Measurements from ENCODE around the gene ELOVL5. TPM values are rescaled to one million over a fixed set of nuclear protein-coding genes. Genes with fewer than 3 reads are reported as not detected.
"Not testable (repeated sequence)": the region's sequence is repeated elsewhere in the genome, so short reads cannot be mapped to it uniquely, and the experiment has no call there.

Gene ELOVL5
- total and polyA plus RNA-seq, 2 donors from 2014 or later: 20.5 to 42.0 TPM

DNA sequence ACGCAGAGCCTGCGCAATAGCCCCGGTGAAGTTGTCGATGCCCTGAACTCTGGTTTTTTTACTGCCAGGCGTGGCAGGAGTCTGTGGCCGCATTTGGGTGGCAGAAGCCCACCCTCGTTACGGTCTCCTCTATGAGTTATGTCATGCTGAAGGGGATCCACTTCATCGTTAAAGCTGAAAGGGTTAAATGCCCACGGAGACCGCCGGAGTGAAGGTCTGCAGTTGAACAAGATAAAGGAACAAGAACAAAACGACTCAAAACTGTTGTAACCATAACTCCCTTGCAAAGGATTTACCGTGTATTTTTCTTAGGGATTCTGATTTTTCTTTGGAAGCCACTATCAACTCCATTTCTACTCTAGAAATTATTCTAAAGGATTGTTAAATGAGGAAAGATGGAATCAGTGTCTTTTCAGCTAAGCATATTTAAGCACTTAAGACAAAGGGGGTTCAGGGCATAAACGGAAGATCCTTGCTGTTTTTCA, 501 bp upstream of the ELOVL5 start:
- Histone ChIP-seq H3K4me1 (ENCODE audit: control insufficient read depth in 2 of 3, insufficient read depth in 2 of 3, low read depth in 1 of 3, low read length in 3 of 3) (peaks cover 0 to 10% (median 5%) of the 10 kb centered on the region in 3 donors), H3K9ac (ENCODE audit: low read length in 3 of 3) (peak overlapping the region; percentile 78 to 93 (median 79)), H3K27ac (ENCODE audit: low read depth in 2 of 2, low read length in 2 of 2) (peak overlapping the region; percentile 93 to 97), H3K4me3 (ENCODE audit: low read length in 3 of 3) (peak overlapping the region; percentile 78 to 94 (median 83)), H3K36me3 (ENCODE audit: control insufficient read depth in 2 of 3, insufficient read depth in 3 of 3, low read length in 3 of 3) (no peaks in the 10 kb centered on the region), H3K27me3 (ENCODE audit: control insufficient read depth, insufficient read depth, low read length) (no peaks in the 10 kb centered on the region), H3K9me3 (ENCODE audit: control insufficient read depth in 2 of 3, insufficient read depth in 1 of 3, low read length in 3 of 3) (no peaks in the 10 kb centered on the region)
- intact Hi-C loops (cut with DNase I): no loop called here
- TF ChIP-seq, protein P1, sequence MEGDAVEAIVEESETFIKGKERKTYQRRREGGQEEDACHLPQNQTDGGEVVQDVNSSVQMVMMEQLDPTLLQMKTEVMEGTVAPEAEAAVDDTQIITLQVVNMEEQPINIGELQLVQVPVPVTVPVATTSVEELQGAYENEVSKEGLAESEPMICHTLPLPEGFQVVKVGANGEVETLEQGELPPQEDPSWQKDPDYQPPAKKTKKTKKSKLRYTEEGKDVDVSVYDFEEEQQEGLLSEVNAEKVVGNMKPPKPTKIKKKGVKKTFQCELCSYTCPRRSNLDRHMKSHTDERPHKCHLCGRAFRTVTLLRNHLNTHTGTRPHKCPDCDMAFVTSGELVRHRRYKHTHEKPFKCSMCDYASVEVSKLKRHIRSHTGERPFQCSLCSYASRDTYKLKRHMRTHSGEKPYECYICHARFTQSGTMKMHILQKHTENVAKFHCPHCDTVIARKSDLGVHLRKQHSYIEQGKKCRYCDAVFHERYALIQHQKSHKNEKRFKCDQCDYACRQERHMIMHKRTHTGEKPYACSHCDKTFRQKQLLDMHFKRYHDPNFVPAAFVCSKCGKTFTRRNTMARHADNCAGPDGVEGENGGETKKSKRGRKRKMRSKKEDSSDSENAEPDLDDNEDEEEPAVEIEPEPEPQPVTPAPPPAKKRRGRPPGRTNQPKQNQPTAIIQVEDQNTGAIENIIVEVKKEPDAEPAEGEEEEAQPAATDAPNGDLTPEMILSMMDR (IDR thresholded peaks at IDR 0.05; ENCODE audit: borderline replicate concordance, extremely low read depth, insufficient read depth): no peak
- FAIRE-seq (no peak), DNase-seq (no peak)

DNA sequence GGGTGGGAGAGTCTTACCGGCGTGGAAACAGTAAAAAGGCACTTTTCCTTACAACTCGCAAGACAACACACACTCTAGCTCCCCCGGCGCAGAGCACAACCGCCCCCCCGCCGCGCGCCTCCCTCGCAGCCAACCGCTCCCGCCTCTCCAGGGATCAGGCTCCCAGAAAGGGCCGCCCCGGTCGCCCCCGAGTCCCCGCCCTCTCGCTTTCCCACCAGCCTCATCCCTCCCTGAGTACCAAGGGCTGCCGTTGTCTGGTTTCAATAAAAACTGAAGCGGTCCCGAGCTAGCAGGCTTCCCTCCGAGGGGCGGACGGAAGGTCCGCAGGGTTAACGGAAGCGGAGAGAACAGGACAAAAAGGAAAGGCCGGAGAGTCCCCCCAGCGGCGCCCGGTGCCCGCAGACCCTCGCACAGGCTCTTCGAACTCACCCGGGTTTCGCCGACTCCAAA, 804 bp downstream of the ELOVL5 start:
- Histone ChIP-seq H3K36me3 (ENCODE audit: control insufficient read depth in 2 of 3, insufficient read depth in 3 of 3, low read length in 3 of 3) (no peaks in the 10 kb centered on the region), H3K27ac (ENCODE audit: low read depth in 2 of 2, low read length in 2 of 2) (peak overlapping the region; percentile 93 to 97), H3K4me3 (ENCODE audit: low read length in 3 of 3) (peak overlapping the region; percentile 78 to 94 (median 92)), H3K9me3 (ENCODE audit: control insufficient read depth in 2 of 3, insufficient read depth in 1 of 3, low read length in 3 of 3) (no peaks in the 10 kb centered on the region), H3K27me3 (ENCODE audit: control insufficient read depth, insufficient read depth, low read length) (no peaks in the 10 kb centered on the region), H3K4me1 (ENCODE audit: control insufficient read depth in 2 of 3, insufficient read depth in 2 of 3, low read depth in 1 of 3, low read length in 3 of 3) (peaks cover 0 to 10% (median 5%) of the 10 kb centered on the region in 3 donors), H3K9ac (ENCODE audit: low read length in 3 of 3) (peak overlapping the region; percentile 76 to 89 (median 79))
- intact Hi-C loops (cut with DNase I): no loop called here
- TF ChIP-seq, protein P1 (IDR thresholded peaks at IDR 0.05; ENCODE audit: borderline replicate concordance, extremely low read depth, insufficient read depth): no peak
- FAIRE-seq (no peak), DNase-seq (peak; percentile 85 to 92 (median 91))

DNA sequence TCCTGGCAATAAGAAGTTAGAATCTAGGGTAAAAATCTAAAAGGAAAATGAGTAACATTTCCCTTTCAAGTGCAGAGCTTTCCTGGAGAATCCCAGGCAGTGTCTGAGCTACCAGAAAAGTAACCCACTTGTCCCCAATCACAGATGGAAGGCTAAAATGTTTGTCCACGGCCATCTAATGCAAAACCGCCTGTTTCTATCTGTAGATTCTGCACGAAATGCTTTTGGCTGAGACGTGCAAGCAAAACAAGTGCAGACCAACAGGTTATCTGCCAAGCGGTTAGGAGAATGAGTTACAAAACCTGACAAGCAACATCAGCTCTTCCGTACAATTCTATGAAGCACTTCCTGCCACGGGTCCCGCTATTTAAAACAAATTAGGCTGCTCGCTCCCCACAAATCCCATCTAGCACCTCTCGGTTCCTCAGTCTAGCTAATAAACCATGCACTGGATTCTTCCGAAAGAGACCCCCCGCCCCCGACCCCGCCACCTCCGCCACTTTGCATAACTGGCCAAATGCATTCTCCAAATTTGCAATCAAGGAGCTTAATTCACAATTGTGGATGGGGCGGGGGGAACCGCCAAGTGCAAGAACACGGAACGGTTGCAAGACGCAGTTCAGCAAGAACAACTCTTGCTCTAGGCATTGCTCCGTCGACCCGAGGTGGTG, 1.4 kb downstream of the ELOVL5 start:
- Histone ChIP-seq H3K9me3 (ENCODE audit: control insufficient read depth in 2 of 3, insufficient read depth in 1 of 3, low read length in 3 of 3) (no peaks in the 10 kb centered on the region), H3K27ac (ENCODE audit: low read depth in 2 of 2, low read length in 2 of 2) (peak overlapping the region; percentile 93 to 97), H3K36me3 (ENCODE audit: control insufficient read depth in 2 of 3, insufficient read depth in 3 of 3, low read length in 3 of 3) (no peaks in the 10 kb centered on the region), H3K9ac (ENCODE audit: low read length in 3 of 3) (peak overlapping the region in 2 of 3 donors; percentile 76 to 79), H3K27me3 (ENCODE audit: control insufficient read depth, insufficient read depth, low read length) (no peaks in the 10 kb centered on the region), H3K4me3 (ENCODE audit: low read length in 3 of 3) (peak overlapping the region; percentile 78 to 94 (median 92)), H3K4me1 (ENCODE audit: control insufficient read depth in 2 of 3, insufficient read depth in 2 of 3, low read depth in 1 of 3, low read length in 3 of 3) (peaks cover 0 to 10% (median 5%) of the 10 kb centered on the region in 3 donors)
- DNase-seq (peak in 3 of 5 donors; percentile 35 to 65 (median 48)), FAIRE-seq (no peak)
- TF ChIP-seq, protein P1 (IDR thresholded peaks at IDR 0.05; ENCODE audit: borderline replicate concordance, extremely low read depth, insufficient read depth): no peak
- intact Hi-C loops (cut with DNase I): no loop called here

GRCh38 chr6:53346049-53346448, 2.7 kb downstream of the ELOVL5 start:
- DNase-seq; H3K9ac ChIP-seq (ENCODE audit: low read length in 3 of 3); H3K27ac ChIP-seq (ENCODE audit: low read depth in 2 of 2, low read length in 2 of 2); H3K4me1 ChIP-seq (ENCODE audit: control insufficient read depth in 2 of 3, insufficient read depth in 2 of 3, low read depth in 1 of 3, low read length in 3 of 3); H3K36me3 ChIP-seq (ENCODE audit: control insufficient read depth in 2 of 3, insufficient read depth in 3 of 3, low read length in 3 of 3); H3K9me3 ChIP-seq (ENCODE audit: control insufficient read depth in 2 of 3, insufficient read depth in 1 of 3, low read length in 3 of 3); FAIRE-seq; intact Hi-C loops (cut with DNase I); H3K4me3 ChIP-seq (ENCODE audit: low read length in 3 of 3); H3K27me3 ChIP-seq (ENCODE audit: control insufficient read depth, insufficient read depth, low read length): not testable (repeated sequence)
